RCC 7860 (cell line): ENCODE results near the gene GDF7.
"Not testable (repeated sequence)": the region's sequence is repeated elsewhere in the genome, so short reads cannot be mapped to it uniquely, and the experiment has no call there.

Experiments
- DNase-seq: peaks from one replicate; pipeline ENCODE4 v3.0.0-alpha.2; 2015; ENCODE audit warnings: low spot score
- FAIRE-seq: peaks from 2 replicates; lab custom pipeline; 2012; peaks lifted over from hg19 to GRCh38; lab: Jason Lieb, UNC

GDF7 gene

GRCh38 chr2:20691076-20691734 is 24.3 kb downstream of the GDF7 start:
- FAIRE-seq, result no peak
- DNase-seq, result no peak

GRCh38 chr2:20692081-20692480 is 25.1 kb downstream of the GDF7 start:
- no peak for FAIRE-seq
- DNase-seq, result no peak

- FAIRE-seq (no peak), DNase-seq (no peak)
These were observed 26.4 kb downstream of the GDF7 start for GRCh38 chr2:20693317-20693716.

GRCh38 chr2:20696366-20696765 is 29.4 kb downstream of the GDF7 start:
- DNase-seq (no peak), FAIRE-seq (no peak)

- FAIRE-seq, result no peak
- DNase-seq, result no peak
These were observed 30.5 kb downstream of the GDF7 start for GRCh38 chr2:20697322-20697934.

- DNase-seq (no peak), FAIRE-seq (no peak)
These were observed 32.1 kb downstream of the GDF7 start for GRCh38 chr2:20698916-20699613.

GRCh38 chr2:20702563-20702962 is 35.6 kb downstream of the GDF7 start:
- FAIRE-seq (no peak), DNase-seq (no peak)

- DNase-seq (no peak), FAIRE-seq (no peak)
These were observed 37.9 kb downstream of the GDF7 start for GRCh38 chr2:20704886-20705285.

GRCh38 chr2:20706217-20706616 is 39.3 kb downstream of the GDF7 start:
- FAIRE-seq, result no peak
- DNase-seq, result no peak

- DNase-seq, result no peak
- FAIRE-seq, result no peak
These were observed 39.8 kb downstream of the GDF7 start for GRCh38 chr2:20706786-20707185.

GRCh38 chr2:20707601-20708000 is 40.7 kb downstream of the GDF7 start:
- no peak for FAIRE-seq
- no peak for DNase-seq

- not testable (repeated sequence) for DNase-seq, FAIRE-seq
These were observed 44.7 kb downstream of the GDF7 start for GRCh38 chr2:20711641-20712040.

- not testable (repeated sequence) for FAIRE-seq, DNase-seq
These were observed 46.6 kb downstream of the GDF7 start for GRCh38 chr2:20713585-20713984.

- DNase-seq, FAIRE-seq: not testable (repeated sequence)
These were observed 47.5 kb downstream of the GDF7 start for GRCh38 chr2:20714412-20714811.

GRCh38 chr2:20716164-20716563 is 49.2 kb downstream of the GDF7 start:
- FAIRE-seq, result not testable (repeated sequence)

GRCh38 chr2:20717641-20718040 is 50.7 kb downstream of the GDF7 start:
- no peak for DNase-seq
- FAIRE-seq, result no peak

More at GRCh38 chr2:20716164-20716563, 49.2 kb downstream of the GDF7 start:
- DNase-seq, result not testable (repeated sequence)

GRCh38 chr2:20722592-20723240 is 55.8 kb downstream of the GDF7 start:
- DNase-seq, result no peak
- no peak for FAIRE-seq

GRCh38 chr2:20723543-20723942 is 56.6 kb downstream of the GDF7 start:
- FAIRE-seq (no peak), DNase-seq (no peak)

- no peak for DNase-seq
- FAIRE-seq, result no peak
These were observed 57.6 kb downstream of the GDF7 start for GRCh38 chr2:20724500-20725053.

GRCh38 chr2:20725782-20726181 is 58.8 kb downstream of the GDF7 start:
- no peak for DNase-seq
- no peak for FAIRE-seq

GRCh38 chr2:20726913-20727312 is 60.0 kb downstream of the GDF7 start:
- DNase-seq (no peak), FAIRE-seq (no peak)
